ENCODE results near the gene TUBA3E. TPM values are rescaled to one million over a fixed set of nuclear protein-coding genes. Genes with fewer than 3 reads are reported as not detected.
"Not testable (repeated sequence)": the region's sequence is repeated elsewhere in the genome, so short reads cannot be mapped to it uniquely, and the experiment has no call there.

Gene TUBA3E
- total and polyA plus RNA-seq, 12 donors = not detected

DNA sequence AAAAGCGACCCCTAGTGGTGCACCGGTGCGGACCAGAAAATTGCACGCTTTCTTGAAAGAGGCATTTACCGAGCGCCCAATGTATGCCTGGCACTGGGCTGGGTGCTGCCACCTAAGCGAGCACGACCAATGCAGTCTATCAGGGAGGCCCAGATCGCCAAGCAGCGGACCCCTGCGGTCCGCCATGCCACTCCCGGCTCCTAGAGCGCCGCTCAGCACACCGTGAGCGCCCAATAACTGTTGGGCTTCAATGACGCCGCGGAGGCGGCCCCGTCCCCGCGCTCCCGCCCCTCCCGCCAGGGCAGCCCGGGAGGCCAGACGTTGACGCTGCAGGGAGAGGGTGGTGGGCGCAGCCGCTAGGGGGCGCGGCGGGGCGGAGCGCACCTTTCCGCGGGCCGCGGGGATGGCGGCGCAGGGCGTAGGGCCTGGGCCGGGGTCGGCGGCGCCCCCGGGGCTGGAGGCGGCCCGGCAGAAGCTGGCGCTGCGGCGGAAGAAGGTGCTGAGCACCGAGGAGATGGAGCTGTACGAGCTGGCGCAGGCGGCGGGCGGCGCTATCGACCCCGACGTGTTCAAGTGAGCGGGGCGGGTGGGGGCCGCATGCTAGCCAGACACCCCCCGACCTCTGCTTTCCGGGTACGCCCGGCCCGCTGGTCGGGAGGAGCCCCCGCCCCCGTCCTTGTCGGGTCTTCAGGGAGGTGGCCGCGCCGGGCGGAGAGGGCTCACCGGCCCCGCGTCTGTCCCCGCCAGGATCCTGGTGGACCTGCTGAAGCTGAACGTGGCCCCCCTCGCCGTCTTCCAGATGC, 16.2 kb downstream of the TUBA3E start, which contains the start of gene MZT2B:
Gene MZT2B (plus strand): TSS at position 383 of the 803 bp plus-strand sequence. CDS start 21 bp downstream, at position 404.
- not testable (repeated sequence) for H3K27me3 ChIP-seq; H3K9me3 ChIP-seq (replicated peaks in 1 of 3); H3K36me3 ChIP-seq (replicated peaks in 1 of 2)
- 0% methylated on average over 16 to 75 of the region's 86 CpGs; no CpG with 5 or more reads in 1 of the 4 donors for WGBS, 4 donors
- DNase-seq = peak; percentile 85 to 93 (median 89)
- Histone ChIP-seq H3K27ac (peak within 1 kb of the TSS; percentile 71 to 93 (median 91)), H3K4me1 (replicated peaks in 1 of 2) (peaks cover 14 to 18% of the 10 kb centered on the region in 2 donors), H3K4me3 (peak within 1 kb of the TSS; percentile 19 to 98 (median 92))
- intact Hi-C loops (cut with DNase I) = loop anchor here in 1 of 2 donors (10.0 kb wide), 1 partner anchor 153 kb away; no protein-coding TSS in a partner anchor
- TF ChIP-seq POLR2A (IDR thresholded peaks at IDR 0.05) (peak; percentile 36 to 53), CTCF (IDR thresholded peaks at IDR 0.05) (peak; percentile 26 to 93 (median 72))

- WGBS, 4 donors = 0% methylated on average over 55 of the region's 55 CpGs; no CpG with 5 or more reads in 2 of the 4 donors
- Histone ChIP-seq H3K27me3 (no peaks in the 10 kb centered on the region), H3K36me3 (replicated peaks in 1 of 2) (no peaks in the 10 kb centered on the region), H3K27ac (peak within 1 kb of the TSS; percentile 71 to 93 (median 91)), H3K4me1 (replicated peaks in 1 of 2) (peaks cover 14 to 18% of the 10 kb centered on the region in 2 donors), H3K4me3 (peak within 1 kb of the TSS; percentile 19 to 98 (median 92)), H3K9me3 (replicated peaks in 1 of 3) (no peaks in the 10 kb centered on the region)
- DNase-seq = peak; percentile 97 to 98 (median 98)
- TF ChIP-seq POLR2A (IDR thresholded peaks at IDR 0.05) (peak; percentile 19 to 42), CTCF (IDR thresholded peaks at IDR 0.05) (no peak)
- intact Hi-C loops (cut with DNase I) = loop anchor here in 1 of 2 donors (10.0 kb wide), 1 partner anchor 153 kb away; no protein-coding TSS in a partner anchor
Observed at GRCh38 chr2:130181325-130181879, 16.8 kb downstream of the TUBA3E start, which contains the start of gene SMPD4. SMPD4 (minus strand) TSS chr2:130181602; CDS start chr2:130176592, 5,010 bp downstream.

DNA sequence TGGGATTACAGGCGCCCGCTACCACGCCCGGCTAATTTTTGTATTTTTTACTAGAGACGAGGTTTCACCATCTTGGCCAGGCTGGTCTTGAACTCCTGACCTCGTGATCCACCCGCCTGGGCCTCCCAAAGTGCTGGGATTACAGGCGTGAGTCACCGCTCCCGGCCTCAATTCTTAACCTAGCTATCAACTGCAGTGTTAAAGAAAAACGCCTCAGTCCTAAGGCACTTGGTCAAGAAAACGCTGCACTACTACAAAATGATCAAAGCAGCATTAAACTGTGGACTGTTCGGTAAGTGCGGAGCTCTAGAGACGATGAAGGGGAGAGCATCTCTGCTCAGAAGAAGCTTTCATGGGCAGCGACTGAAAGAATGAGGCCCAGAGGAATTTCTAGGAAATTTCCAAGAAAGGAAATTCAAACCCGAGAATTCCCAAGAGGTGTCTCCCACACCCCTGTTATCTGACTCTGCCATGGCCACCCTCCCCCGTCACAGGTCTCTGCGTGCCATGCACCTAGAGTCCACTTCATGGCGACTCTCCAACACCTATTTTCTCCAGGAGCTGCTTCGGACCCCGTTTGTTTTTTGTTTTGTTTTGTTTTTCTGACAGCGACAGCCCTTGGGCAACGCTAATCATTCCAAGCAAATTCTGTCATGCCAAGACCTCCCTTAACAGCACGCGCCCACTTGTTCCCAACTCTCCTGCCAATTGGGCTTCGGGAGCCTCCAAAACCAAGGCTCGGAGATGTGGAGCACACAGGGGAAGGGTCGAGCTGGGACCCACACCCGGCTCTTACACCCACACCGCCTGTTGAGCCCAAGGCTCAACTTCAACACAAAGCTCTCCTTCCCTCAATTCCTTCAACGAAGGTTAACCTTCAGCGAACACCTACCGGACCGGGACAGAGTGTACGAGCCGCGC, 17.6 kb downstream of the TUBA3E start:
- Histone ChIP-seq H3K4me1 (replicated peaks in 1 of 2) (peaks cover 14 to 18% of the 10 kb centered on the region in 2 donors), H3K4me3 (peak overlapping the region; percentile 19 to 98 (median 92)), H3K27ac (peak overlapping the region in 4 of 5 donors; percentile 83 to 93 (median 92))
- intact Hi-C loops (cut with DNase I) = loop anchor here in 1 of 2 donors (10.0 kb wide), 1 partner anchor 154 kb away; no protein-coding TSS in a partner anchor
- not testable (repeated sequence) for DNase-seq; H3K9me3 ChIP-seq (replicated peaks in 1 of 3); H3K36me3 ChIP-seq (replicated peaks in 1 of 2); H3K27me3 ChIP-seq
- 21 to 30% (median 25%) methylated on average over 32 to 38 of the region's 38 CpGs for WGBS, 4 donors

DNA sequence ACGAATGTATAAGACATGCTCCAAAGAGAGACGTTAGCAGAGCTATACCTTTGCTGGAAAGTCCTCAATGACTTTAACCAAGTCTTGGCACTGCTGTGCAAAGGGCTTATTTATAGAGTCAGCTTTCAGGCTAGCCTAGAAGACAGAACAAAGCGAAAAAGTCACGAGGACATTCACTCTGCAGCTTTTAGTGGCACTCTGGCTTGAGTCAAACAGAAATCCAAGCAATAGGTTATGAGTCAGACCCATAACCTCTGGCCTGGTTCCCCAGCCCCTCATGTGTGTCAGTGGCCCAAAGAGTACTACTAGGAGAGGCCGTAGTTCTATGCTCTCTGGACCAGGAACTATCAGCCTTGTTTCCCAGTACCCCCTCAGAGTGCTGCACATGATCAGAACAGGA, 23.4 kb downstream of the TUBA3E start:
- H3K27ac ChIP-seq; intact Hi-C loops (cut with DNase I); H3K4me3 ChIP-seq; DNase-seq; H3K27me3 ChIP-seq; H3K4me1 ChIP-seq (replicated peaks in 1 of 2); H3K9me3 ChIP-seq (replicated peaks in 1 of 3): not testable (repeated sequence)
- 78 to 86% (median 84%) methylated on average over 4 to 5 of the region's 5 CpGs for WGBS, 4 donors
- H3K36me3 ChIP-seq (replicated peaks in 1 of 2) = peaks cover 0 to 51% of the 10 kb centered on the region in 2 donors

Data from adrenal gland (tissue), 12 donors.